D721Med (cell line): Measurements from ENCODE around the gene GPR18.

ENCODE experiments used
- DNase-seq: peaks from one replicate; pipeline ENCODE4 v3.0.0; 2011; ENCODE audit warnings: low spot score; ENCODE audit not compliant: insufficient read length
- FAIRE-seq: peaks from 2 replicates; lab custom pipeline; 2011; peaks lifted over from hg19 to GRCh38; lab: Jason Lieb, UNC
- CTCF ChIP-seq: IDR thresholded peaks from 2 replicates; pipeline ENCODE4 v1.5.1; 2012; ENCODE audit warnings: mild to moderate bottlenecking, control low read depth; ENCODE audit not compliant: insufficient read depth; ENCODE audit errors: missing control alignments

The GPR18 gene

GRCh38 chr13:99299256-99299919 lies 41.2 kb upstream of the GPR18 start:
- no peak for FAIRE-seq
- TF ChIP-seq CTCF: no peak

GRCh38 chr13:99298056-99298455 lies 39.9 kb upstream of the GPR18 start:
- FAIRE-seq (no peak), DNase-seq (no peak)
- no peak for TF ChIP-seq CTCF

More at GRCh38 chr13:99299256-99299919, 41.2 kb upstream of the GPR18 start:
- no peak for DNase-seq

DNA sequence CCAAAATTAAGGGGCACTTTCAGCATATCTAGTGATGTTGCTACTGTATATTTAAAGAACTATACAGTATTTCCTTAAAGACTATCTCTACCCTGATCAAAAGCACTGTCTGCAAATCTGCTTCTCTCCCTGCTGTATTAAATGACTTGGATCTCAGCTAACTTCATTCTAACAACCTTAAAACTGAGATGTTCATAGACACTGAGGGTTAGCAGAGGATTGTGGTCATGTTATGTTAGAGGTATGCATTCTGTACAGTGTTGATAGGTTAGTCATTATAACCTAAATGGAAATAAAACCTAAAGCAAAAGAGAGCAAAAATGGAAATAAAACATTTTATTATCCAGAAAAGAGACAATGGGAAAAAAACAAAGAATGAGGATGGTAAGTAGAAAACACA lies 39.2 kb upstream of the GPR18 start:
- FAIRE-seq: no peak
- no peak for DNase-seq
- TF ChIP-seq CTCF: no peak

- no peak for FAIRE-seq
- DNase-seq: no peak
- no peak for TF ChIP-seq CTCF
Observed at GRCh38 chr13:99296398-99296797, 38.2 kb upstream of the GPR18 start.

- no peak for TF ChIP-seq CTCF
- FAIRE-seq: no peak
- no peak for DNase-seq
Observed at GRCh38 chr13:99295488-99296252, 37.5 kb upstream of the GPR18 start.

DNA sequence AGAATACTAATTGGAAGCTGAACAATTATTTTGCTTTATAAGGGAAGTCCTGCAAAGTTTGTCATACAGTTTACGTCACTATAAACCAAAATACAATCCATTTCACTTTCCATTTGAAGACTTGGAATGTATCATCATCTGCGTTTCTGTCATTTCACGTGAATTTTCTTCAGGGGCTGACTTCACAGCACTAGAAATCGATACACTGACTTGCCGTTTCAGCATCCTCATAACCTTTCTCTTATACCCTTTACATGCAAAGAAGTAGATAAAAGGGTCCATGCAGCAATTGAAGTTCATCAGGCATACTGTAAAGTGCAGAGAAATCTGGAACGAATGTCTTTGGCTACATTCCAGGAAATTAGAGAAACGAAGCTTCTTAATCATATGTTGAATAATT lies 36.8 kb upstream of the GPR18 start:
- no peak for FAIRE-seq
- no peak for DNase-seq
- TF ChIP-seq CTCF: no peak

GRCh38 chr13:99294198-99294597 lies 36.0 kb upstream of the GPR18 start:
- no peak for TF ChIP-seq CTCF
- DNase-seq: no peak
- no peak for FAIRE-seq
